GM18499 (cell line): ENCODE data around the gene COPS8.

Source experiments
- ATAC-seq: cut with Tn5 transposase; IDR thresholded peaks from one replicate; pipeline ENCODE4 v1.9.1; 2021; ENCODE audit warnings: moderate number of reproducible peaks; ENCODE audit not compliant: insufficient read depth, unreplicated experiment

COPS8 gene

DNA sequence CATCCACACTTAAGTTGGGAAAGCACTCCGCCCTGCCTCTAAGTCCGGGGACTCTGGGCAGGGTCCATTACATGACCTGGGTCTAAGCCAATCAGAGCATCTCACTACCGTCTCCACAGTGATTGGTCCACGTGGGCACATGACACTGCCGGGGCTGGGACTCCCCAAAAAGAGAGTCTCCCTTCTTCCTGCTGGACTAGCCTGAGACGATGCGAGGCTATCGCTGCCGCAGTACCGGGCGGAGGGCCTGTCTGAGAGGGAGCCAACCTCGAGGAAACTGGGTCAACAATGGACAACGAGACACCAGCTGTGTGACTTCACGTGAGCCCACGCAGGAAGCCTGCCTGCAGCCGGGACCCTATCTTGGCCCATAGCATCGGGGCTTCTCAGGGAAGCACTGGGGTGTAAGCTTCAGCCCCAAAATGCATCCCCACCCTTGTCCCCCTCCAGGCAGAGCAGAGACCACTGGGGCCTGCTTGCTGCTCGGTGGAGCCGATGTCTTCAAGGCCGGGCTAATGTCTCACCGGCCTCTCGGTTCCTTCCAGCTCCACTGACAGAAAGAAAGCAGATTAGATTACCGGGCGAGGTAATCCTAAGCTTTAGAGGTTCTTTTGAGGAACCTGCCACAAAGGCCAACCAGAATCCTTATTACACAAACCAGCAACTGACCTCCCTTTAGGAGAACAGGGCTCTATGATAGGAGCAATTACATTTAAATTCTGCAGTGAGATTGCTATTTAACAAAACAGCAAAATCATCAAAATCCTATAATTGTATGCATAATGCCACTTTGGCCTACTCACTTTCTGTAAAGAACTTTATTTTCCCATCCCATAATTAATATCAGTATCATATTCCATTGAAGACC, 21.3 kb upstream of the COPS8 start:
- ATAC-seq = no peak

DNA sequence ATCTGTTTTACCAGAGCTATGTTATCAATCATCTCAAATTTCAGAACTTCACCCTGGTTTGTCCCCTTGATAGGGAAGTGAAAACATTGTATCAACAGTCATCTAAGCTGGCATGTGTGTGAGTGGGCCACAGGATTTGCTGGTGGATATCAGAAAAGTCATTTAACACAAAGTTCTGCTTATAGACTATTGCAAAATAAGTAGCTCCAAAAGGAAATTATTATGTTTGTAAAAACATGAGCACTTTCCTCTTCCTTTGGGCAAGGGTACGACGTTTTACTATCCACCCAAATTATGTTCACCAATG, 20.7 kb upstream of the COPS8 start:
- ATAC-seq = no peak

DNA sequence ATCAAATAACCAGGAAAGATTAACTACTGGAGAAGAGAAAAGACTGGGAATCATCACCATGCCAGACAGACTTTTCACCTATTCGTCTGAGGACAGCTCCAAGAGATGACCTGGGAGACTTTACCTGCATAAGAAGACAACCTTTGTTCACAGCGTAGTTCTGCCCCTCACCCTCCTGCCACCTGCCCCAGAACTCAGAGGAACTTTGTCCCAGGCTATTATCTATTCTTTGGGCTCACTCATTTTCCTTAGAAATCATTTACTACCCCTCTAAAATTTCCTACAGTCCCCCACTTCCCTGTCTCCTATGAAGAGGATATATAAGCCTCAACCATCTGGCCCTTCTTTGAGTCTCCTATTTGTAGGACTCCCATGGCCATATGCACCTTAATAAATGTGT, 19.3 kb upstream of the COPS8 start:
- no peak for ATAC-seq

DNA sequence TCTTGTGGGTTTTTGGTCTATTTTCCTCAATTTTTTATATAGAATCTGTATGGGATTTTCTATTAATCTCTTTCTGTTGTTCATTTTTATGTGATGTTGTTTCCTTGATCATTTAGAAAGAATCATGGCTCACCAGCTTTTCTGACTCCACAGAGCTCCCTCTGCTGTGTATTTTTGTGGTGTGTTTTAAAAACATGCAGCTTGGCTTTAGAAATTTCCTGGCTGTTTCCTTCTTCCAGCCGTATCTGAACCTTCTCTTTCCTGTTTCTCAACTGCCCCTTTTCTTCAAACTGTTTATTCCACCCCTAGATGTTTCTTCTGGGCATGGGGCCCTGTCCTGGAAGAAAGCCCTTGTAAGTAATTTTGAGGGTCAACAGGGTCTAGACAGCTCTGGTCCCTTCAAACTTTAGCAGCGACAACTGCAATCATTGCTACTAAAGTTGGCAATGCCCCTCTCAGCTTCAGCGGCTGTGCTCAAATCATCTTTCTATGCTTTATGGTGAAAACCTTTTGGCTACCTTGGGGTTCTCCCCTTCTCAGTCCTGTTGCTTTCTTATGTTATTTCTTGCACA, 17.6 kb upstream of the COPS8 start:
- no peak for ATAC-seq

DNA sequence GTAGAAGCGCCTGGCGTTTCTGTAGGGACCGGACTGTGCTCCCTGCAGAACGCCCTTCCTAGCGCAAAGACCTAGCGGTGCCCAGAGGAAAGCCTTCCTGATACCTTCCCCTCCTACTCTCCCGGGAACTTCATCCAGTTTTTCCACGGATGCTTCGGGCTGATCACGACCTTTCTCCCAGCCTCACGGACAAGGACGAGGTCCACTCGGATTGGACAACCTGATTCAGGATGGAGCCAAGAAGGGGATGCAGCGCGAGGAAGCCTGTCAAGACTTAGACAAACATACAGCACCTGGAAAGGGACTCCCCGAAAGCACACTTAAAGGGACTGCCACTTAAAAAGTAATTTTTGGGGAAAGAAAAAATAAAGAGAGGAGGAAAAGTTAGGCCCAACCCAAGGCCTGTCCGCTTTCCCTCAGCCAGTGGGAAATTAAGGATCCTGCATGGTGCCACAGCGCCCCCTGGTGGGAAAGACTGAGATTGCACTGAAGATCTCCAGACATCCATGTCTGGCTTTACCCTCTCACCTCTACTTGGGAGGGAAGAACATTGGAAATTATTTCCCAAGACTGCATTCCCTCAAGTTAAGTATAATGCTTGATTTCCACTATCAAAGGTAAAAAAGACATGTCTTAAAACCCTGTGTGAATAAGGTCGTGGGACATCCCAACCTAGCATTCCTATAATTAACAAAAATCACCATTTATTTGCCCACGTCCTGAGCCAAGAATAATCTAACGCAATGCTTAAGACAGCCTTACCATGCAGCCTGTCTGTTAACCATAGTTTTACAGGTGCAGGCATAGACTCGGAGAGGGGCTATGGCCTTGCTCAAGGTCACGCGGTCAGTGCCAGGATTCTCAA, 13.4 kb upstream of the COPS8 start:
- ATAC-seq = no peak

DNA sequence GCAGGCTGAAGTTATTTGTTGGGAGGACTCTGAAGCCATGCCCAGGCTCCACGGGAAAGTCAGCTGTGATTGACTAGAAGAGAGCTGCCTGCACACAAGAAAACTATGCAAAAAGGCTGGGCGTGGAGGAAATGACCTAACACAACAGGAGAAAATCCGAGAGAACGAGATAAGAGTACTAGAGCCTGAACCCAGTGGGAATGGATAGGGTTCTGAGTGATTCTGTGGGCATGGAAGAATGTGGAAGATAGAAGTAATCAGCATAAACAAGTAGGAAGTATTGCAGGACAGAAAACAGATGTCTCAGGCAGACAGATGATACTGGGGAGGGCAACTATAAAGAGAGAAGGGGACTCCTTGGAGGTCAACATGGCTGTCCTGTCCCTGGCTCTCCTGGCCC, 12.1 kb upstream of the COPS8 start:
- ATAC-seq = no peak

DNA sequence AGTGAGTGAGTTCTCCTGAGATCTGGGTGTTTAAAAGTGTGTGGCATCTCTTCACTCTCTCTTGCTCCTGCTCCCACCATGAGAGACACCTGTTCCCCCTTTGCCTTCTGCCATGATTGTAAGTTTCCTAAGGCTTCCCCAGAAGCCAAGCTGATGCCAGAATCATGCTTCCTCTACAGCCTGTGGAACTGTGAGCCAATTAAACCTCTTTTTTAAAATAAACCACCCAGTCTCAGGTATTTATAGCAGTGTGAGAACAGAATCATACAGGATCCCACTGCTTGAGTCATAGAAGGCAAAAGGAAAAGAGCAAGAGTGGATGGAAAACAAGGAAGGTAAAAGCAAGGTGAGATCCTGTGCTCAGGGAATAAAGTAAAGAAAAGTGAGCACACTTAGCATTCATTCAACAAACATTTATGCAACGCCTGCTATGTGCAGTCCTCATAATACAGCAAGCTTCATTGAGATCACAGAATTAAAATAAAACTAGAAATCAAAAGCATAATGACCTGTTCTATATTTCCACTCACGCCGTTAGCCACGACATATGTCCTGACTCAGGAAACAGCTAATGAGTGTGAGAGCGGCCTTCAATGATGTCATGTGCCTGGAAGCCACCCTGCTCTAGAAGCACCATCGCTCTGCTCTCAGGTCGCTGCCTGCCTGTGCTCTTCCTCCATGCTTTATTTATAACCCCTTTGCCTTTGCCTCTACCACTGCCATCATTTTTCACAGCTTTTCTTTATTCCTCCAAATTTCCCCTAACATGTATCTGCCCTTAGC, 11.3 kb upstream of the COPS8 start:
- no peak for ATAC-seq

DNA sequence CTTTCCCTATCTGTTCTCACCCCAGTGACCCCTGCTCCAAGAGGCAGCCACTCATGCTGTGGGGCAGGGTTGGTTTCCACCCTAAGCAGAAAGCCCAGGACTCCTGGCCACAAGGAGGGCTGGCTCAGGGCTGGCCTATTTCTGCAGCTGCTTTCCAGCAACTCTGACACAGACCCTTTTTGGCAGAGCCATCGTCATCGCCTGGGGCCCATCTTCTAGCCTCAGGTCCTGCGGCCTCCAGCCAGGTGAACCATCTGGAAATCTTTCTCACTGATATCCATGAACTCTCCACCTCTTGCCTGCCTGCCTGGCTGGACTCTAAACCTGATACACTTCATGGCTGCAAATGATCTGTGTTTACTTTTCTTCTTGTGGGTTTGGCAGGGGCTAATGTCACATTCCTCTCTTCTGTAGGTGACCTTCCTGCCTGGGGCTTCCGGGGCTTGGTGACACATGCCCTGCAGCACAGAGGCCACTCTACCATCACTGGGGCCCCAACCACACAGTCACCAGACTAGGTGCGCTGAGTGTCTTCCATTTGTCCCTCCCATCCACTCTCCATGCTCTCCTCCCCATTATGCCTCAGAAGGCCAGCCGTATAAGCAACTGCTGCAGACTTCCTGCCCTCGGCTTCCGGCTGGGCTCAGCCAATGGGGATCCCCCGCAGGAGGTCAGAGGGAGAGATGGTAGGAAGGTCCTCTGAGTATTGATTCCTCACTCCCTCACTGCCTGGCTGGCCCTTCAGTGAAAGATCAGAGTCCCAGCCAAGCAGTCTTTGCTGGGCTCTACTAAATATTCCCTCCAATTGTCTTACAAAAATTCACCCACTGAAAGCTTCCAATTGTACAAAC, 9.7 kb upstream of the COPS8 start:
- ATAC-seq = no peak

DNA sequence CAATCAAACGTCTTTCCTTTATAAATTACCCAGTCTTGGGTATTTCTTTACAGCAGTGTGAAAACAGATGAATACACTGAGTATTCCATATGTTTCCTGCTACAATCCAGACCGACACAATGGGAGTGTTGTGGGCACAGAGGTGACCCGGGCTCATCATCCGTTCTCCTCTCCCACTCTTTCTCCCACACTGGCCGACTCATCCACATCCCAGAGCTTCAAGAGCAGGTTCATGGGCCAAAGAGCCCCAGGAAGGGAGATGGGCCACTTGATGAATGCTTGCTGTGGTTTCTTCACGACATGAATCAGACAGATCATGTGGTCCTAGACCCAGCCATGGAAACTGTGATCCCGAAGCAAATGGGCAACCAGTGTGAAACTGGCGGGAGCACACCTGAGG, 4.1 kb upstream of the COPS8 start:
- ATAC-seq = no peak

DNA sequence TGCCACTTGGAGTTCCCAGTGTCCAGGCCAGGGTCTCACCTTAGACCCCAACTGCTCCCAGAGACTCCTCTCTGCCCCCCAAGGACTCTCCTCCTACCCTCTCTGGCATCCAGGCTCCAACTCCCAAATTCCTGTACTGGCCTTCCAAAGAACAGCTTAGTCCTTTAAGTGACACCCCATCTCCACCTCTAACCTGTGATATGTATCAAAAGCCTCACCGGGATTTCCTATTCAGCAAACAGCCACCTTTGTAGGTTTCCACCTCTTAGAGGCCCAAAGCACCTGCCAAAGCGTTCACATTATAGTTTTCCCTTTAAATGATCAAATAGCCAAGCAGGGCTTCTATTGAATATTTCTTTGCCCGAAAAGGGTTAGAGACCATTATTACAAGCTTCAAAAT, 2.7 kb upstream of the COPS8 start:
- ATAC-seq = no peak

DNA sequence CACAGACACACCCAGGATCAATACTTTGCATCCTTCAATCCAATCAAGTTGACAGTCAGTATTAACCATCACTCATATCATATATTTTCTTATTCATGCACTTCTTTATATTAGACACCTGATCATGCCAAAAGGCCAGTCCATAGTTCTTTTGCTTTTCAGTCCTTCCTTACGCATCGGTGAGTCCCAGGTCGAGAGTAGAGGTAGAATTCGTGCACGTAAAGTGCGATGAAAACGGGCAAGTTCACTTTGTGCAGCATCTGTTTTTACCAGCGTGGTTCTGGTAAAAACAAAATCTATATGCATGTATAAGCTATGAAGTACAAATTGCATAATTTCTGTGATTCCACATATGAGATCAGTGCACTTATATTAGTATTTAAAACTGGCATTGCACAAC, 1.2 kb upstream of the COPS8 start:
- no peak for ATAC-seq

DNA sequence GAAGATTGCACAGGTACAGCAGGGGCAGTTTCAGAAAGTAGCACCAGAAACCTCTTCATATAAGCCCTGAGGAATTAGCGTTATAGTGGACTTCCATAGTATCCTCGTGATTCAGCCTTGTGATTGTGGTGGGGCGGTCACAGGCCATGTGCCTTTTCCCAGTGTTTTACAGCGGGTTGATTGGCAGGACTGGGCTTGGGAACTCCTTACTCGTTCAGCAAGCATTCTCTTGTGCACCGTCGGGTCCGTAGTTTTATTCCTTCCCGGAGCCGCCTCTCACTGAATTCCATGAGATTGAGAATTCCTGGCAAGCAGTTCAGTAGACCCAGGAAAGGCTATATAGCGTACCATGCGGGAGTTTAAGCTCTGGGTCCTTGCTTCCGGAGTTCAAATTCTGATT, 5.2 kb downstream of the COPS8 start:
- no peak for ATAC-seq

DNA sequence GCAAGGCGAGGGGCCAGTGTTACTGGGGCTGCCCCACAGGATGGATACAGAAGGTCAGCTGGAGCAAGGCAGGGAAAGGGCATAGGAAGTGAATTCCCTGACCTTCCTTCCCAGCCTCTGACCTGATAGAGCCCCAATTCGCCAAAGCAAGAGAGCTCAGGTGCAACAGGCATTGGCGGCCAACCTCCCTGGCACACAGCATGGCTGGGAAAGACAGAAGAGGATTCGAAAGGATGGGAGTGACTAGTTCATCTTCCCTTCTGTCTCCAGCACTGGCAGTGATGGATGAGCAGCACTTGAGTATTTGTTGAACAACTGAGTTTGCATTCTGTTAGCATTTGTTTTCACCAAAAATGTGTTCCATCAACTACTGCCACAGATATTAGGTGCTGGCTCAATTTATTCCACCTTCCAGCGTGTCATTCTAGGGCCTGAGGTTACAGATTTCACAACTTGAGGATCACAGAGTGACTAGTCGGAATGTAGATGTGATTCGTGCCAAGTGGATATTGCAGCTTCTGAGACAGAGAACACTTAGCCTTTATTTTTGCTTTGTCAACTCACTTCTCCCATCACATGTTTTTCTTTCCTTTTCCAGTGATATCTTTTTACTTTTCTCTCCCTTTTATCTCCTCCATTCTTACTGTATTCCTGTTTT, 6.2 kb downstream of the COPS8 start:
- ATAC-seq = no peak

DNA sequence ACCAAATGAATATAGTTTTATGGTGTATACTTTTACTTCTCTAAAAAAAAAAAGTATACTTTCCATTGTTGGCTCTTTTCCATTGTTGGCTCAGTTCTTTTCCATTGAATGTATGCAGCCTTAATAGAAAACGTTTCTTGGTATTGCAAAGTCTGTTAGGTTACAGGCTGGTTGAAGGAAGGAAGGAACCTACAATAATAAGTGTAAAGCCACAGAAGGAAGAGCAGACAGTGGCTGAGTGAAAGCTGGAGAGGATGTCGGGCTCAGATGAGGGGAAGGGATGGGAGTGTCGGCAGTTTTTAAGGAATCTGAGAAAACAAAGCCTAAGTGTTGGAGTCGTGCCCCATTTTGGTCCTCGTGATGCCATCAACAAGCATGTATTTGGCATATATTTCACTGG, 6.8 kb downstream of the COPS8 start:
- ATAC-seq = no peak

DNA sequence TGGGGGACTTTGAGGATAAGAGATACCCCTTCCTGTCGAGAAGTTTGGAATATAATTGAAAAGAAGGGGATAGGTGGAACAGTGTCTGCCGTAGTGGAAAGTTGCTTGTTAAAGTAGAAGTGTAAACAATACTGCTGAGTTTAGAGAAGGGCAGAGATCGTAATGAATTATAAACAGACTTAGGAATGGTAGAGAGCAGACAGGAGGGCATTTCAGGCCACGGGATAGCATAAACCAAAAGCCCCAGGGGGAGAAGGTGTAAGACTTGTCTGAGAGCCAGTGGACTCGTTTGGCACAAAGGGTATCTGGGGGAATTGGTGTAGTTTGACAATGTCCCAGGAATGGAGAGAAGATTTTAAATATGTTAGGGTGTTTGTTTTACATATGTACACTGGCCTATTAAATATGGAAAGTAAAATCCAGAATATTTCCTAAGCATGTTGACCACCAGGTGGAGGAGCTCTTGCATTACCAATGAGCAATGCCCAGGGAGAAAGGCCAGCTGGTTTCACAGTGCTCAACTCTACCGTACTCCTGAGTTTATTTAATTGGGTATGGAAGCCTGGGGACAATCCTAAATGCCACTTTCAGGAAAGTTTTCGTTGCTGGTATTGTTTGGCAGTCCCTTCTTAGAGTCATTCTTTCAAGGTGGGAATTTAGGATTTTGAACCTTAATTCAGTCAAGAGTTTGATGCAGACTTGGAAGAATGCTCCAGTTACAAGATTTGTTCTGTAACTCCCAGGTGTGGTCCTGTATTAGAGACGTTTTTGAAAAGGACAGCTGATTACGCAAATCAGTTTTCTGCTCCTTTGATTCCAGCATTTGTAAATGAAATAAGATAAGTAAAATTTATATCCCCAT, 7.5 kb downstream of the COPS8 start:
- ATAC-seq = no peak

DNA sequence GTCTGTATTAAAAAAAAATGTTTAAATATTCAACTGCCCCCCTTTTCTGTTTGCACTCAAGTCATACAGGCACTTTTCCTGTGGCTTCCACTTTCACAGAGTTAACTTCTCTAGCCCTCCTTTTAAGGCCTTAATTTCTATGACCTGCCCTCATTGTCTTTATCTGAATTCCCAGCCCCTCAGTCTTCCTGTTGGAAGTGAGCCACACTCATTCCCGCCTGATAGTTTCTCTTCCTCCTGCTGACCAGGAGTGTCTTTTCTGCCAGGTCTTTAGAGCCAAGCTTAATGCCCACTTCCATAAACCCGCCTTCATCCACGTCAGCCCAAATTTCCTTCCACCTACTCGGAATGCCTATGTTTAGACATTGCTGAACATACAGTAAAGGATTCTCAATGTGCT, 10.5 kb downstream of the COPS8 start:
- ATAC-seq = no peak

DNA sequence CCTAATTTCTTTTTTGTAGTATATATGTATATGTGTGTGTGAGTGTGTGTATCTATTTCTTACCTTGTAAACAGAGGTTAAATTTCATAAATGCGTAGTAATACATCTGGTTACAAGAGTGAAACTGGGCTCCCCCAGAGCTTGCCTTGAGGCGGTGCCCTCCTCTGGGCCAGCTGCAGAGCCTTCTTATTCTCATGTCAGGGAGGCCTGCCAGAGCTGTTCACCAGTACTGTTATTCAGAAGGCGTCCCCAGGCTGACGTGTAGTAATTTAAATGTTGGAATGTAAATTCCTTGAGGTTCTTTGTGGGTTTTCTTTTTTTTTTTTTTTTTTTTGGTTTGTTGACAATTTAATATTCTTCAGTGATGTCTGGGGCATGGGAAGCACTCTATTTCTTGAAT, 11.2 kb downstream of the COPS8 start:
- no peak for ATAC-seq

DNA sequence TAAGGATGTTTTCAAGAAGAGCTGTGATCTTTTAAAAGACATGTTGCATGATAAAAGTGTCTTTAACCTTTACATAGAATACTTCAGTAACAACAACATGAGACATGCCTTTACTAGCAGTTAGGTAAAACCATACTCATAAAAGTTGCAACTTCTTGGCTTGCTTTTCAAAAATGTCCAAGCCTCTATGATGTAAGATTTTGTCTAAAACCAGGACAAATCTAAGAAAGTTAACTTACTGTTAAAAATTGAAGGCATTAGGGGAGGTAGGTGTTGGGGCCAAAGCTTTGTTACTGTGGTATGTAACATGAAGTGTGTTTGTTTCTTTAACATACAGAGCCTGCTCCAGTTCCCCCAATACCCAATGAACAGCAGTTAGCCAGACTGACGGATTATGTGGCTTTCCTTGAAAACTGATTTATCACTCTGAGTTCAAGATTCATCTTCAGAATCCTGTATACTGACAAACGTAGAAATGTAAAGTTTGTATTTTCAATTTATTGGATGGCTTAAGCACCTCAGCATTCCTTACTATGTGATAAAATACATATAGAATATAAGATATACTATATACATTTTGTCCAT, 11.7 kb downstream of the COPS8 start:
- ATAC-seq = no peak
